Measurements from ENCODE around the gene ANO9.

- TF ChIP-seq, protein P1, sequence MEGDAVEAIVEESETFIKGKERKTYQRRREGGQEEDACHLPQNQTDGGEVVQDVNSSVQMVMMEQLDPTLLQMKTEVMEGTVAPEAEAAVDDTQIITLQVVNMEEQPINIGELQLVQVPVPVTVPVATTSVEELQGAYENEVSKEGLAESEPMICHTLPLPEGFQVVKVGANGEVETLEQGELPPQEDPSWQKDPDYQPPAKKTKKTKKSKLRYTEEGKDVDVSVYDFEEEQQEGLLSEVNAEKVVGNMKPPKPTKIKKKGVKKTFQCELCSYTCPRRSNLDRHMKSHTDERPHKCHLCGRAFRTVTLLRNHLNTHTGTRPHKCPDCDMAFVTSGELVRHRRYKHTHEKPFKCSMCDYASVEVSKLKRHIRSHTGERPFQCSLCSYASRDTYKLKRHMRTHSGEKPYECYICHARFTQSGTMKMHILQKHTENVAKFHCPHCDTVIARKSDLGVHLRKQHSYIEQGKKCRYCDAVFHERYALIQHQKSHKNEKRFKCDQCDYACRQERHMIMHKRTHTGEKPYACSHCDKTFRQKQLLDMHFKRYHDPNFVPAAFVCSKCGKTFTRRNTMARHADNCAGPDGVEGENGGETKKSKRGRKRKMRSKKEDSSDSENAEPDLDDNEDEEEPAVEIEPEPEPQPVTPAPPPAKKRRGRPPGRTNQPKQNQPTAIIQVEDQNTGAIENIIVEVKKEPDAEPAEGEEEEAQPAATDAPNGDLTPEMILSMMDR (IDR thresholded peaks at IDR 0.05; ENCODE audit: low read depth, low read length) = no peak
- no peak for TF ChIP-seq EZH2phosphoT487 (IDR thresholded peaks at IDR 0.05; ENCODE audit: low read depth)
These were observed 37.9 kb downstream of the ANO9 start for GRCh38 chr11:403761-404431.
